Adipocyte (in vitro differentiated cells): Measurements from ENCODE around the gene RBMS3.
A peak's percentile ranks its signal among the peaks of the same experiment; 100 is the strongest.
"Not testable (repeated sequence)": the region's sequence is repeated elsewhere in the genome, so short reads cannot be mapped to it uniquely, and the experiment has no call there.

Experiments
- DNase-seq: peaks from one replicate; pipeline ENCODE4 v3.0.0-alpha.2; 2015; ENCODE audit warnings: low read depth
- H3K27me3 ChIP-seq: replicated peaks from 2 replicates; pipeline ENCODE4 v1.7.0; 2013; ENCODE audit warnings: mild to moderate bottlenecking, low read length, moderate library complexity; ENCODE audit not compliant: control insufficient read depth, insufficient read depth
- H3K36me3 ChIP-seq: 2 replicates; pipeline ENCODE4 v1.7.0; 2013; ENCODE audit warnings: low read length, mild to moderate bottlenecking, moderate library complexity; ENCODE audit not compliant: control insufficient read depth, insufficient read depth, severe bottlenecking
- H3K4me1 ChIP-seq: 2 replicates; pipeline ENCODE4 v1.7.0; 2013; ENCODE audit warnings: mild to moderate bottlenecking, low read length, moderate library complexity; ENCODE audit not compliant: control insufficient read depth, insufficient read depth
- H3K4me3 ChIP-seq: 2 replicates; pipeline ENCODE4 v1.7.0; 2013; ENCODE audit warnings: mild to moderate bottlenecking, low read length, moderate library complexity
- H3K9ac ChIP-seq: 2 replicates; pipeline ENCODE4 v1.7.0; 2013; ENCODE audit warnings: mild to moderate bottlenecking, low read length, moderate library complexity
- H3K9me3 ChIP-seq: 2 replicates; pipeline ENCODE4 v1.7.0; 2013; ENCODE audit warnings: mild to moderate bottlenecking, low read length, moderate library complexity; ENCODE audit not compliant: control insufficient read depth

Gene RBMS3

DNA sequence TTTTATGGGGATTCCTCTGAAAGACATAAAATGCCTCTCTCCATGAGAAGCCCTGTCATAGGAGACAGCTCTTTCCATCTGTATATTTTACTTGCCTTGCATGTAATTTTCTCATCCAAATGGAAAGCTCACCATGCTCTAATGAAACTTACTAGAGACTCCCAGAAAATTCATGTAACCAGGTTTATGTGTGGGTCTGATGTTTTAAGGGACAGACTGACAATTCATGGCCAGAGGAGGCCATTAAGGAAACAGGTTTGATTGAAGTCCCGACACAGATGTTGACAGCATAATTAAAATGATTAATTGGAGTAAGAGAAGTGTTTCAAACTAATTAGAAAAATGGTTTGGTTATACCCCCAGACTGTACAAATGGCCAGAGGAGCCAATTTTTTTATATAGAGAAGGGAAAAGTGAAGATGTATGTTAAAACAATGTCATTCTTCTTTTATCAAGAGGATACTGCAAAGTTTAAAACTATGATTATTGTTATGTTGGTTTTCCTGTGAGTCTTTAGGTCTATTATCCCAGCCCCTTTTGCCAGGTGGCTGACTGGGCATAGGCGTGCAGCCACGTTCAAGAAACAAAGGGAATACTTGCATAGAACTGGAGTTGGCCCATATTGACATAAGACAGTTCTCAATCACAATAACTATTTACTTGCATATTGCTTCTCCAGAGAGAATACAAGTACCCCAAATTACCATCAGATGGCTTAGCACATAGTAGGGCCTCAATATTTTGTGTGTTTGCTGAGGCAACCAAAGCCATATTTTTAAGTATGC lies 64.8 kb downstream of the RBMS3 start:
- H3K36me3 ChIP-seq = no peaks in the 10 kb centered on the region
- H3K4me3 ChIP-seq = no peak overlapping the region
- peaks cover 14% of the 10 kb centered on the region for H3K4me1 ChIP-seq
- H3K9ac ChIP-seq = no peak overlapping the region
- no peaks in the 10 kb centered on the region for H3K27me3 ChIP-seq
- no peaks in the 10 kb centered on the region for H3K9me3 ChIP-seq
- no peak for DNase-seq

GRCh38 chr3:29346828-29347227 lies 66.0 kb downstream of the RBMS3 start:
- Histone ChIP-seq H3K9me3 (no peaks in the 10 kb centered on the region), H3K27me3 (no peaks in the 10 kb centered on the region), H3K4me1 (peaks cover 22% of the 10 kb centered on the region), H3K4me3 (no peak overlapping the region), H3K36me3 (no peaks in the 10 kb centered on the region), H3K9ac (no peak overlapping the region)
- peak; percentile 85 for DNase-seq

GRCh38 chr3:29347412-29347811 lies 66.5 kb downstream of the RBMS3 start:
- no peaks in the 10 kb centered on the region for H3K27me3 ChIP-seq
- DNase-seq = no peak
- H3K9ac ChIP-seq = no peak overlapping the region
- no peaks in the 10 kb centered on the region for H3K36me3 ChIP-seq
- peak overlapping the region; percentile 36 for H3K4me3 ChIP-seq
- no peaks in the 10 kb centered on the region for H3K9me3 ChIP-seq
- H3K4me1 ChIP-seq = peaks cover 22% of the 10 kb centered on the region

- Histone ChIP-seq H3K9me3 (no peaks in the 10 kb centered on the region), H3K4me1 (peaks cover 25% of the 10 kb centered on the region)
Observed at GRCh38 chr3:29348316-29348715, 67.4 kb downstream of the RBMS3 start.

DNA sequence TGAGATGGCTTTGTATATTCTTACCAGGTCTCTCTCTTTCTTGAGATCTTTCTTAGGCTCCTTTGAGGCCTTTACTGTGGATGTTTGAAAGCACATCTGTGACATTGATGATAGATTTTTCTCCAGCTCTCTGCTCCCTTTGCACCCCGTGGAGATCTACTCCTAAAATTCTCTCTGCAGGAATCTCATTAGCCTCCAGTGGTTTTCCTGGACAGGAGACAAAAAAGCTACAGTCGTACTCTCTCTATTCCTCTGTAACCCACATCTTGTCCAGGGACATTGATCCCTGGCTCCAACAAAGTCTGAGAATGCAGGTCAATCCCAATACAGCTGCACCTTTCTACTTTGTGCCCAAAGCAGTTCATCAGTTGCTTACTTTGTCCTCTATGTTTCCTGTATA lies 68.2 kb downstream of the RBMS3 start:
- DNase-seq = no peak
- H3K4me1 ChIP-seq = peaks cover 32% of the 10 kb centered on the region
- H3K36me3 ChIP-seq = no peaks in the 10 kb centered on the region
- no peak overlapping the region for H3K9ac ChIP-seq
- H3K27me3 ChIP-seq = no peaks in the 10 kb centered on the region
- H3K9me3 ChIP-seq = no peaks in the 10 kb centered on the region
- H3K4me3 ChIP-seq = no peak overlapping the region

More at GRCh38 chr3:29348316-29348715, 67.4 kb downstream of the RBMS3 start:
- DNase-seq = no peak
- H3K4me3 ChIP-seq = no peak overlapping the region
- H3K36me3 ChIP-seq = no peaks in the 10 kb centered on the region
- H3K9ac ChIP-seq = no peak overlapping the region
- no peaks in the 10 kb centered on the region for H3K27me3 ChIP-seq

GRCh38 chr3:29353807-29354206 lies 72.9 kb downstream of the RBMS3 start:
- DNase-seq = no peak
- Histone ChIP-seq H3K4me3 (peak overlapping the region; percentile 51), H3K9ac (peak overlapping the region; percentile 13), H3K9me3 (no peaks in the 10 kb centered on the region), H3K36me3 (no peaks in the 10 kb centered on the region), H3K4me1 (peaks cover 31% of the 10 kb centered on the region), H3K27me3 (no peaks in the 10 kb centered on the region)

DNA sequence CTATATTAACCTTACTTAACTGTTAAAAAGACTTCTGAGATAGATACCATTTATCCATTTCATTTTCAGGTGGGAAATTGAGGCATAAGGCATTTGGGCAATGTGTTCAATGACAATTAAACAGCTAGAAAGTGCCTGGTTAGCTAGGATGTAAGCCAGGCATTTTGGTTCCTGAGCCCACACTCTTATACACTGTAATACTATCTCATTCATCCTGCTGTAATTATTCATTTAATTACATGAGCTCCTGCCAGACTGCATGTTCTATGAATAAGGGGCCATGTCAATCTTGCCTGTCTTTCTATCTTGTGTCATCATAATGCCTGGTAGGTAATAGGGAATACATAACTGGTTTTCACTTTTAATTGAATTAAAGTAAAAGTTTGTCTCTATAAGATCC lies 74.0 kb downstream of the RBMS3 start:
- no peak overlapping the region for H3K4me3 ChIP-seq
- no peak for DNase-seq
- no peaks in the 10 kb centered on the region for H3K36me3 ChIP-seq
- no peaks in the 10 kb centered on the region for H3K27me3 ChIP-seq
- H3K9ac ChIP-seq = no peak overlapping the region
- H3K9me3 ChIP-seq = no peaks in the 10 kb centered on the region
- peaks cover 31% of the 10 kb centered on the region for H3K4me1 ChIP-seq

- no peaks in the 10 kb centered on the region for H3K36me3 ChIP-seq
- H3K27me3 ChIP-seq = no peaks in the 10 kb centered on the region
- H3K9me3 ChIP-seq = no peaks in the 10 kb centered on the region
- H3K4me1 ChIP-seq = peaks cover 27% of the 10 kb centered on the region
- no peak for DNase-seq
- H3K4me3 ChIP-seq = no peak overlapping the region
- H3K9ac ChIP-seq = no peak overlapping the region
Observed at GRCh38 chr3:29356062-29356461, 75.2 kb downstream of the RBMS3 start.

DNA sequence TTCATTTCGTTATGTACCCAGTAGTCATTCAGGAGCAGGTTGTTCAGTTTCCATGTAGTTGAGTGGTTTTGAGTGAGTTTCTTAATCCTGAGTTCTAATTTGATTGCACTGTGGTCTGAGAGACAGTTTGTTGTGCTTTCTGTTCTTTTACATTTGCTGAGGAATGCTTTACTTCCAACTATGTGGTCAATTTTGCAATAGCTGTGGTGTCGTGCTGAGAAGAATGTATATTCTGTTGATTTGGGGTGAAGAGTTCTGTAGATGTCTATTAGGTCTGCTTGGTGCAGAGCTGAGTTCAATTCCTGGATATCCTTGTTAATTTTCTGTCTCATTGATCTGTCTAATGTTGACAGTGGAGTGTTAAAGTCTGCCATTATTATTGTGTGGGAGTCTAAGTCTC lies 79.4 kb downstream of the RBMS3 start:
- H3K36me3 ChIP-seq, H3K4me3 ChIP-seq, DNase-seq, H3K9ac ChIP-seq, H3K9me3 ChIP-seq, H3K27me3 ChIP-seq, H3K4me1 ChIP-seq: not testable (repeated sequence)

DNA sequence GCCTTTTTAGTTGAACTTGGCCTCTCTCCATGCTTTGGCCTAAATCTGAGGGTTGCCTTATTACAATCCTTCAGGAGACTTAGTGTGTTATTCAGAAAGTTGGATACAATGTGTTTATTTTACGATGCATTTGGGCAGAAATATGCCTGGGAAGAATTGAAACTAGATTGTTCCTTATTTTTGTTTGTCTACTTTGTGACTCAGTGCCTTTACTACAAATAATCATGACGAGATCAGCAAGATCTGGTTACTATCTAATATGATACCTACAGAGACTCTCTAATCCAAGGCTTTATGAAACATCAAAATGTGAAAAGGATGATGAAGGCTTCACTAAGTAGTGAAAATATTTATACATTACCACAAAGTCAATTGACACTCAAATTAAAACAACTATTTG lies 82.2 kb downstream of the RBMS3 start:
- no peaks in the 10 kb centered on the region for H3K4me1 ChIP-seq
- no peaks in the 10 kb centered on the region for H3K36me3 ChIP-seq
- DNase-seq = peak; percentile 19
- no peaks in the 10 kb centered on the region for H3K9me3 ChIP-seq
- H3K4me3 ChIP-seq = no peak overlapping the region
- H3K27me3 ChIP-seq = no peaks in the 10 kb centered on the region
- H3K9ac ChIP-seq = no peak overlapping the region

- no peak overlapping the region for H3K4me3 ChIP-seq
- DNase-seq = no peak
- H3K27me3 ChIP-seq = no peaks in the 10 kb centered on the region
- H3K36me3 ChIP-seq = no peaks in the 10 kb centered on the region
- H3K4me1 ChIP-seq = no peaks in the 10 kb centered on the region
- no peak overlapping the region for H3K9ac ChIP-seq
- no peaks in the 10 kb centered on the region for H3K9me3 ChIP-seq
Observed at GRCh38 chr3:29370021-29370420, 89.2 kb downstream of the RBMS3 start.
